Measurements from ENCODE around the gene STC2.

- TF ChIP-seq, protein P1, sequence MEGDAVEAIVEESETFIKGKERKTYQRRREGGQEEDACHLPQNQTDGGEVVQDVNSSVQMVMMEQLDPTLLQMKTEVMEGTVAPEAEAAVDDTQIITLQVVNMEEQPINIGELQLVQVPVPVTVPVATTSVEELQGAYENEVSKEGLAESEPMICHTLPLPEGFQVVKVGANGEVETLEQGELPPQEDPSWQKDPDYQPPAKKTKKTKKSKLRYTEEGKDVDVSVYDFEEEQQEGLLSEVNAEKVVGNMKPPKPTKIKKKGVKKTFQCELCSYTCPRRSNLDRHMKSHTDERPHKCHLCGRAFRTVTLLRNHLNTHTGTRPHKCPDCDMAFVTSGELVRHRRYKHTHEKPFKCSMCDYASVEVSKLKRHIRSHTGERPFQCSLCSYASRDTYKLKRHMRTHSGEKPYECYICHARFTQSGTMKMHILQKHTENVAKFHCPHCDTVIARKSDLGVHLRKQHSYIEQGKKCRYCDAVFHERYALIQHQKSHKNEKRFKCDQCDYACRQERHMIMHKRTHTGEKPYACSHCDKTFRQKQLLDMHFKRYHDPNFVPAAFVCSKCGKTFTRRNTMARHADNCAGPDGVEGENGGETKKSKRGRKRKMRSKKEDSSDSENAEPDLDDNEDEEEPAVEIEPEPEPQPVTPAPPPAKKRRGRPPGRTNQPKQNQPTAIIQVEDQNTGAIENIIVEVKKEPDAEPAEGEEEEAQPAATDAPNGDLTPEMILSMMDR (IDR thresholded peaks at IDR 0.05), result no peak
- no peak for TF ChIP-seq POLR2A (IDR thresholded peaks at IDR 0.05)
Measured at GRCh38 chr5:173340451-173340850, 12.2 kb upstream of the STC2 start.
